A549 (cell line): ENCODE results near the gene TRABD. TPM values are rescaled to one million over a fixed set of nuclear protein-coding genes. Genes with fewer than 3 reads are reported as not detected.

Experiments used
- ATAC-seq, 2 experiments: fragments of 200-7000 bp in 1 of 2; fragments of >200 bp in 1 of 2; cut with Nextera tagmentation in 1 of 2; cut with Tn5 transposase in 1 of 2; 3 replicates each; pipeline versions ENCODE4 v1.8.0 to v1.9.1; 2018 to 2020; ENCODE audit warnings: mild to moderate bottlenecking in 1 of 2, moderate library complexity in 1 of 2
- CTCF ChIA-PET: fragments of 300-600 bp; sonication (Branson Sonifier 250); formaldehyde crosslinking; extraction: SDS; loops from one replicate; lab custom pipeline; 2021; ENCODE audit warnings: antibody characterized with exemption, inconsistent platforms; lab: Yijun Ruan, JAX
- POLR2A ChIA-PET: fragments of 350-600 bp; formaldehyde crosslinking; extraction: SDS; loops from one replicate; lab custom pipeline; 2021; ENCODE audit warnings: antibody characterized with exemption, inconsistent platforms; lab: Yijun Ruan, JAX
- DNase-seq, 2 experiments: peaks; one replicate each; pipeline versions ENCODE4 v3.0.0 to v3.0.0-alpha.2; 2011 to 2016; ENCODE audit warnings: low read depth in 1 of 2, low spot score in 1 of 2
- FAIRE-seq: peaks from 2 replicates; lab custom pipeline; 2011; peaks lifted over from hg19 to GRCh38; lab: Jason Lieb, UNC
- H3K27ac ChIP-seq, 2 experiments: fragments of >200 bp; sonication (Bioruptor Twin); formaldehyde crosslinking; 3 replicates each; pipeline ENCODE4 v1.5.1; 2016 to 2017
- H3K4me1 ChIP-seq: fragments of >200 bp; sonication (Bioruptor Twin); formaldehyde crosslinking; 3 replicates; pipeline ENCODE4 v1.6.1; 2016
- H3K4me2 ChIP-seq: fragments of >200 bp; sonication (Bioruptor Twin); formaldehyde crosslinking; 3 replicates; pipeline ENCODE4 v1.6.1; 2016
- H3K4me3 ChIP-seq: fragments of >200 bp; sonication (Bioruptor Twin); formaldehyde crosslinking; 3 replicates; pipeline ENCODE4 v1.5.1; 2016
- H3K9me3 ChIP-seq: fragments of >200 bp; sonication (Bioruptor Twin); formaldehyde crosslinking; 3 replicates; pipeline ENCODE4 v1.6.1; 2016
- BHLHE40 ChIP-seq: IDR thresholded peaks from 2 replicates; pipeline ENCODE4 v1.6.1; 2012; ENCODE audit warnings: low read depth, low read length, inconsistent platforms
- CHD4 ChIP-seq: fragments of 200-600 bp; sonication (generic); IDR thresholded peaks from 2 replicates; pipeline ENCODE4 v1.6.1; 2016; ENCODE audit warnings: antibody characterized with exemption, mild to moderate bottlenecking, borderline replicate concordance
- EHF ChIP-seq: fragments of 250-450 bp; sonication (Bioruptor Pico); IDR thresholded peaks from 2 replicates; pipeline ENCODE4 v1.5.0; 2020; ENCODE audit warnings: mild to moderate bottlenecking
- ESRRA ChIP-seq: fragments of 150-350 bp; IDR thresholded peaks from 2 replicates; pipeline ENCODE4 v1.6.1; 2014; ENCODE audit warnings: mild to moderate bottlenecking, low read length, borderline replicate concordance
- GATA3 ChIP-seq: IDR thresholded peaks from 2 replicates; pipeline ENCODE4 v1.6.1; 2012; ENCODE audit warnings: borderline replicate concordance
- HOXB13 ChIP-seq: fragments of 250-450 bp; sonication (Bioruptor Pico); IDR thresholded peaks from 2 replicates; pipeline ENCODE4 v1.5.0; 2020; ENCODE audit warnings: low read depth, mild to moderate bottlenecking, moderate library complexity
- HOXB5 ChIP-seq: fragments of 250-450 bp; sonication (Bioruptor Pico); IDR thresholded peaks from 2 replicates; pipeline ENCODE4 v1.5.0; 2020; ENCODE audit warnings: mild to moderate bottlenecking, moderate library complexity
- JUNB ChIP-seq: fragments of >200 bp; sonication (Bioruptor Twin); formaldehyde crosslinking; IDR thresholded peaks from 2 replicates; pipeline ENCODE4 v1.6.1; 2016
- MYC ChIP-seq: IDR thresholded peaks from 2 replicates; pipeline ENCODE4 v1.6.1; 2012; ENCODE audit warnings: mild to moderate bottlenecking, inconsistent platforms, low read length, improper control_type of control experiment, borderline replicate concordance
- NPAS2 ChIP-seq: fragments of 250-450 bp; sonication (Bioruptor Pico); IDR thresholded peaks from 2 replicates; pipeline ENCODE4 v1.8.0; 2022; ENCODE audit warnings: mild to moderate bottlenecking, moderate library complexity, borderline replicate concordance
- NR3C1 ChIP-seq: fragments of >200 bp; sonication (Bioruptor Twin); formaldehyde crosslinking; IDR thresholded peaks from 3 replicates; pipeline ENCODE4 v1.6.1; 2017
- PHF8 ChIP-seq: fragments of 200-600 bp; sonication (generic); IDR thresholded peaks from 2 replicates; pipeline ENCODE4 v1.6.1; 2016; ENCODE audit warnings: low read depth, mild to moderate bottlenecking, antibody characterized with exemption, moderate library complexity, borderline replicate concordance
- POLR2A ChIP-seq: IDR thresholded peaks from 2 replicates; pipeline ENCODE4 v1.6.1; 2012; ENCODE audit warnings: mild to moderate bottlenecking, low read length
- RAD21 ChIP-seq, 2 experiments: fragments of >200 bp in 1 of 2; sonication (Bioruptor Twin) in 1 of 2; formaldehyde crosslinking in 1 of 2; IDR thresholded peaks in 1 of 2; conservative IDR thresholded peaks in 1 of 2; 2 replicates in 1 of 2; 3 replicates in 1 of 2; pipeline ENCODE4 v1.6.1; 2012 to 2018; ENCODE audit warnings: inconsistent platforms in 1 of 2
- SMC3 ChIP-seq: fragments of >200 bp; sonication (Bioruptor Twin); formaldehyde crosslinking; IDR thresholded peaks from 3 replicates; pipeline ENCODE4 v1.6.1; 2018; ENCODE audit warnings: inconsistent platforms
- SREBF2 ChIP-seq: fragments of 450-650 bp; IDR thresholded peaks from 2 replicates; pipeline ENCODE4 v1.6.1; 2014; ENCODE audit warnings: mild to moderate bottlenecking, moderate library complexity
- TFCP2L1 ChIP-seq: fragments of 250-450 bp; sonication (Bioruptor Pico); IDR thresholded peaks from 2 replicates; pipeline ENCODE4 v1.5.0; 2021; ENCODE audit warnings: mild to moderate bottlenecking
- TP53 ChIP-seq: fragments of 250-450 bp; sonication (Bioruptor Pico); IDR thresholded peaks from 2 replicates; pipeline ENCODE4 v1.5.0; 2021; ENCODE audit warnings: mild to moderate bottlenecking, moderate library complexity
- ZC3H11A ChIP-seq: fragments of 450-650 bp; IDR thresholded peaks from 2 replicates; pipeline ENCODE4 v1.6.1; 2014; ENCODE audit warnings: antibody characterized with exemption, mild to moderate bottlenecking
- ZFP36 ChIP-seq: fragments of 450-650 bp; IDR thresholded peaks from 2 replicates; pipeline ENCODE4 v1.6.1; 2014; ENCODE audit warnings: borderline replicate concordance; ENCODE audit not compliant: partially characterized antibody
- ZNF302 ChIP-seq: fragments of 250-450 bp; sonication (Bioruptor Pico); IDR thresholded peaks from 2 replicates; pipeline ENCODE4 v1.9.0; 2021; ENCODE audit warnings: inconsistent platforms, mild to moderate bottlenecking, moderate library complexity
- ZSCAN20 ChIP-seq: fragments of 250-450 bp; sonication (Bioruptor Pico); IDR thresholded peaks from 2 replicates; pipeline ENCODE4 v1.8.0; 2022; ENCODE audit warnings: mild to moderate bottlenecking, moderate library complexity
- WGBS: methylation state at CpG from one replicate; pipeline ENCODE4 v1.1.6; 2017; ENCODE audit errors: missing lambda C conversion rate; 5-methylcytosine and 5-hydroxymethylcytosine counted together
- polyA plus RNA-seq, 4 experiments: library from polyadenylated mRNA; depleted of rRNA in 3 of 4; stranded (reverse); fragments of >200 nt; fragmentation: RNase III in 1 of 4; extraction: RNeasy Plus Mini Kit Qiagen cat#74134 plus additional on column Dnase treatment in 1 of 4; gene quantifications; 2 replicates in 3 of 4; 3 replicates in 1 of 4; pipeline ENCODE4 v1.2.3, GENCODE V29; 2011 to 2017
- TF ChIP-seq, protein P1 (sequence below): IDR thresholded peaks from 2 replicates; pipeline ENCODE4 v1.6.1; 2012

The TRABD gene
- polyA plus RNA-seq, 2 of the 4 experiments (the other 2 are of a cell fraction) = 14.8 to 30.4 TPM

DNA sequence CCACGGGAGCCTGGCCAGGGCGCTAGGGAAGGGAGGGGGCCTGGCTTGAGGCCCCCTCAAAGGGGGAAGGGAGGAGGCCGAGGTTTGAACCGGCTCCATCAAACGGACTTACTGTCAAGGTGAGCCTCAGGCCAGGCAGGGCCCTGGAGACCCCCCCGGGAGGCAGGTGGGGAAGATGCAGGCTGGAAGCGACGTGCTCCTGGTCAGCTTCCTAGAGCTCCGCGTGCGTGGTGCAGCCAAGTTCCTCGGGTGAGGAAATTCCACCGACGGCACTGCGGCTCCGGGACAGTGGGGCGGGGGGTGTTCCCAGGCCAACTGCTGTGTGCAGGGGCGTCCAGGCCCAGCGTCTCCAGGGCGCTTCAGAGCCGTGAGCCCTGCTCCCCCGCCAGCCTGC, 7.2 kb upstream of the TRABD start:
- no peak for FAIRE-seq
- ATAC-seq = no peak
- POLR2A ChIA-PET = no interaction called here
- TF ChIP-seq TP53 (CRISPR knock-in tag) (no peak), GATA3 (no peak), JUNB (no peak), SREBF2 (no peak), ZFP36 (no peak), ZC3H11A (no peak)
- H3K9me3 ChIP-seq = no peaks in the 10 kb centered on the region
- H3K4me2 ChIP-seq = no peak overlapping the region
- no peak for DNase-seq
- CTCF ChIA-PET = no interaction called here
- 98% methylated on average over 16 of the region's 22 CpGs for WGBS
- H3K27ac ChIP-seq = no peak overlapping the region
- no peak overlapping the region for H3K4me3 ChIP-seq
- no peaks in the 10 kb centered on the region for H3K4me1 ChIP-seq

GRCh38 chr22:50178871-50179869, 6.5 kb upstream of the TRABD start:
- CTCF ChIA-PET = no interaction called here
- WGBS = 93% methylated on average over 24 of the region's 64 CpGs
- TF ChIP-seq NPAS2 = no peak
- no peak for TF ChIP-seq SMC3
- TF ChIP-seq NR3C1 = no peak
- no peak for TF ChIP-seq ESRRA
- TF ChIP-seq SREBF2 = no peak
- TF ChIP-seq ZNF302 (CRISPR knock-in tag) = no peak
- TF ChIP-seq MYC = no peak
- no peak for TF ChIP-seq POLR2A
- no peak for TF ChIP-seq HOXB5 (CRISPR knock-in tag)
- TF ChIP-seq RAD21 (conservative IDR thresholded peaks at IDR 0.05 in 1 of 2, IDR thresholded peaks at IDR 0.05 in 1 of 2) = no peak
- no peak for TF ChIP-seq TFCP2L1 (CRISPR knock-in tag)
- no peak for TF ChIP-seq BHLHE40
- no peak for TF ChIP-seq CHD4
- TF ChIP-seq, protein P1, sequence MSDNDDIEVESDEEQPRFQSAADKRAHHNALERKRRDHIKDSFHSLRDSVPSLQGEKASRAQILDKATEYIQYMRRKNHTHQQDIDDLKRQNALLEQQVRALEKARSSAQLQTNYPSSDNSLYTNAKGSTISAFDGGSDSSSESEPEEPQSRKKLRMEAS = no peak
- no peak for TF ChIP-seq ZFP36
- no peak for TF ChIP-seq TP53 (CRISPR knock-in tag)
- no peak for TF ChIP-seq ZSCAN20 (CRISPR knock-in tag)
- TF ChIP-seq GATA3 = no peak
- no peak for TF ChIP-seq PHF8
- H3K27ac ChIP-seq = no peak overlapping the region
- no peak for ATAC-seq
- H3K4me1 ChIP-seq = peaks cover 6% of the 10 kb centered on the region; the same call in 1 of the 3 replicates
- no peak overlapping the region for H3K4me2 ChIP-seq
- no peak overlapping the region for H3K4me3 ChIP-seq
- no peak for FAIRE-seq
- no peak for DNase-seq
- no peaks in the 10 kb centered on the region for H3K9me3 ChIP-seq
- POLR2A ChIA-PET = no interaction called here

GRCh38 chr22:50179937-50180726, 5.6 kb upstream of the TRABD start:
- Histone ChIP-seq H3K4me2 (no peak overlapping the region), H3K27ac (no peak overlapping the region), H3K4me3 (no peak overlapping the region), H3K9me3 (no peaks in the 10 kb centered on the region), H3K4me1 (peaks cover 9% of the 10 kb centered on the region; the same call in 1 of the 3 replicates)
- WGBS = 82% methylated on average over 34 of the region's 39 CpGs
- ChIA-PET CTCF (interaction anchor here (1.0 to 1.2 kb wide), 2 partner anchors 10 to 33 kb away, joined by 3 read pairs; no protein-coding TSS in a partner anchor), POLR2A (no interaction called here)
- TF ChIP-seq ZFP36 (peak; percentile 70), HOXB13 (CRISPR knock-in tag) (no peak), EHF (CRISPR knock-in tag) (no peak)
- ATAC-seq = no peak
- no peak for FAIRE-seq
- no peak for DNase-seq
